ENCODE results near the gene BLMH. TPM values are rescaled to one million over a fixed set of nuclear protein-coding genes. Genes with fewer than 3 reads are reported as not detected.

The BLMH gene, protein sequence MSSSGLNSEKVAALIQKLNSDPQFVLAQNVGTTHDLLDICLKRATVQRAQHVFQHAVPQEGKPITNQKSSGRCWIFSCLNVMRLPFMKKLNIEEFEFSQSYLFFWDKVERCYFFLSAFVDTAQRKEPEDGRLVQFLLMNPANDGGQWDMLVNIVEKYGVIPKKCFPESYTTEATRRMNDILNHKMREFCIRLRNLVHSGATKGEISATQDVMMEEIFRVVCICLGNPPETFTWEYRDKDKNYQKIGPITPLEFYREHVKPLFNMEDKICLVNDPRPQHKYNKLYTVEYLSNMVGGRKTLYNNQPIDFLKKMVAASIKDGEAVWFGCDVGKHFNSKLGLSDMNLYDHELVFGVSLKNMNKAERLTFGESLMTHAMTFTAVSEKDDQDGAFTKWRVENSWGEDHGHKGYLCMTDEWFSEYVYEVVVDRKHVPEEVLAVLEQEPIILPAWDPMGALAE
- total RNA-seq (10 to 100 TPM; 37.7 to 50.9 TPM), total RNA-seq (41.1 to 63.3 reads per million in 2 donors)

DNA sequence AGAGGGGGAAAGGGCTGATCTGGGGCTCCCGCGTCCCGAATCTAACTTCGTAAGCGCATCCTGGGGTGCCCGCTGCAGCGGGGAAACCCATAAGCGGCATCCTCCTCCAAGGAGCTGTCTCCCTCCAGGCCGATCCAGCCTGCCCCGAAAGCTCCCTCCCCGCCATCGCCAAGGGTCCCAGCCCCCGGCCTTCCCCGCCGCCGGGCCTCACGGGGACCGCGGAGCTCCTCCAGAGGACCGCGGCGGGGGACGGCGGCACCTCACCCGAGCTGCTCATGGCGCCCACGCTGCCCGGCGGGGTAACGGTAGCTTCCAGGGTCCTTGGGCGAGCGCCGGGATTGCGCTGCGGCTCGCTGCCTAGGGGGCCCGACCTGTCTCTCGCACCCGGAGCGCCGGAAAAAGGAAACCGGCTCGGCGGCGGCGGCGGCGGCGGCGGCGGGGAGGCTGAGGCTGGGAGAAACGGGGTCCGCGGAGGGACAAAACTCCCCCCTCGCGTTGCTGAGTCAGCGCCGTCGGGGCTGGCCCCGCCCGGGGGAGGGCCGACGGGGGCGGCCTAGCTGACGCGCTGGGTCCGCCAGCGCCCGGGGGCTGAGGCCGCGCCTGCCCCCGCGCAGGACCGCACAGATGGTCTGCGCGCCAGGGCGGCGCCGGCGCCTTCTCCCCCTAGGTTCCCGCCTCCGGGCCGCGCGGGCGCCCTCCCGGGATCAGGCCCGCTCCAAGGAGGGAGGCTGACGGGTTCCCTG is at the start of gene BLMH:
BLMH (minus strand) TSS at position 402 of the 743 bp plus-strand sequence; CDS start at position 277, 125 bp downstream.
- DNase-seq (peak; percentile 68 to 74 (median 73)), ATAC-seq (peak; percentile 89)
- H3K9me3 ChIP-seq (ENCODE audit: control insufficient read depth, low read length, poor library complexity, severe bottlenecking): no peaks in the 10 kb centered on the region
- Mint-ChIP-seq H3K4me1 (peaks cover 14% of the 10 kb centered on the region), H3K27ac (peak within 1 kb of the TSS; percentile 93), H3K27me3 (no peaks in the 10 kb centered on the region), H3K4me3 (no peak within 1 kb of the TSS), H3K36me3 (ENCODE audit: low read depth) (peaks cover 2% of the 10 kb centered on the region)

DNA sequence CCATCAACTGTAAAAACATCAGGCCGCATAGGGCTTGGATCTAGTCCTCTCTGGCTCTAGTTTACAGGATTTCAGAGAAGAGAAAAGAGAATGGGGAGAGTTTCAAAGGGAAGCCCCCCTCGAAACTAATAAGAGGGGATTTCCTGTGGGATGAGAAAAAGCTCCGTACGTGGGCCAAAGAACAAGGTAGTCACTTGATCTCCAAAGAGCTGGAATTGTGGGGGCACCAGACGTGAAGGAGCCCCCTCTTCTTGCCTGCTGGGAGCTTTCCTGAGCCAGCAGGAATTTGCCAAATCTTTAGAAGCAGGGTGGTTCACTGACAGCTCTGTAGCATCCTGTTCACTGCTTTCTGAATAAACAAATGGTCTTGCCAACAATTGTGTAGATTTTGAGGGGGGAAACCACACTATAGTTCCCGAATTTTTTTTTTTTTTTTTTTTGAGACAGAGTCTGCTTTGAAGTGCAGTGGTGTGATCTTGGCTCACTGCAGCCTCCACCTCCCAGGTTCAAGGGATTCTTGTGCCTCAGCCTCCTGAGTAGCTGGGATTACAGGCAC is 49.1 kb upstream of the BLMH start:
- no peaks in the 10 kb centered on the region for H3K27me3 Mint-ChIP-seq
- DNase-seq (no peak), ATAC-seq (no peak)
- no peak overlapping the region for H3K4me3 Mint-ChIP-seq
- no peaks in the 10 kb centered on the region for H3K9me3 ChIP-seq (ENCODE audit: control insufficient read depth, low read length, poor library complexity, severe bottlenecking)
- no peaks in the 10 kb centered on the region for H3K36me3 Mint-ChIP-seq (ENCODE audit: low read depth)
- H3K4me1 Mint-ChIP-seq: peaks cover 11% of the 10 kb centered on the region
- no peak overlapping the region for H3K27ac Mint-ChIP-seq

DNA sequence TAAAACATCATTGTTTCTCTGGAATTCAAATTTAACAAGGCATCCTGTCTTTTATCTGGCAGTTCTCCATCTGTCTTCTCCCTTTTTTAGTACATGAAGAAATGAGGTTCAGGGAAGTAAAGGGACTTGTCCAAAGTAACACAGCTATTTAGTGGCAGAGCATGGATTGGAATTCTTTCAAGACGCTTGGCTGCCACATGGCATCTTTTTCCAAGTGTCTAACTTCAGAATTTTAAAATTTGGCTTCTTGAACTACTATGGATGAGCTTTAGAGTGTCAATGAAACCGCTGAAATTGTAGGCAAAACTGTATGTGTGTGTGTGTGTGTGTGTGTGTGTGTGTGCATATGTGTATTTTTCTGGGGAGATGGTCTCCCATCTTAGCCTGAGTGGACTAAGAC is 47.3 kb upstream of the BLMH start:
- DNase-seq (no peak), ATAC-seq (no peak)
- no peak overlapping the region for H3K4me3 Mint-ChIP-seq
- H3K27me3 Mint-ChIP-seq: no peaks in the 10 kb centered on the region
- no peaks in the 10 kb centered on the region for H3K9me3 ChIP-seq (ENCODE audit: control insufficient read depth, low read length, poor library complexity, severe bottlenecking)
- H3K4me1 Mint-ChIP-seq: peaks cover 12% of the 10 kb centered on the region
- H3K36me3 Mint-ChIP-seq (ENCODE audit: low read depth): no peaks in the 10 kb centered on the region
- H3K27ac Mint-ChIP-seq: no peak overlapping the region

DNA sequence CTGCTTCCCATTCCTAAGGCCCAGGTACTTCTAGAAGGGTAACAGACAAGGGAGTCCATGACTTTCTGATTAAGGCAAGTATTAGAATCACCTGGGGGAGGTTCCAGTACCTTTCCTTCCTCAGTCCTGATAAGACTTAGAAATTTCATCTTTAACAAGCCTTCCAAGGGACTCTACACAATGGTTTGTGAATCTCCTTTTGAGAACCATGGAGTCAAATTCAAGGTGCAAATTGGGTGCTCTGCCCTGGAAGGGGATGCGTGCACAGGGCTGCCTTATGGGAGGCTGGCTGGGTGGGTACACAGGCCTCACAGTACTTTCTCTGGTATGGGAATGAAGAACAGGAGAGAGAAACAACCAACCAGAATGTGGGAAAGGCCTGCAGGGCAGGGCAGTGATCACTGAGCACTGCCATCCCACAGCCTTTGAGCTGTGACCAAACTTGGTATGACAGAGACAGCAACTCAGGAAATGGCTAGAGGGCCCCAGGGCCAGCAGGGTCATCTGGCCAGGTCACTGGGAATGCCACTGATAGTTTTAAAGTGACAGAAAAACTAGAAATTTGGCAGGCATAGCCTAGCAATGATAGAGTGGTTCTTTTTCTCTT is 45.8 kb upstream of the BLMH start:
- no peaks in the 10 kb centered on the region for H3K9me3 ChIP-seq (ENCODE audit: control insufficient read depth, low read length, poor library complexity, severe bottlenecking)
- H3K4me3 Mint-ChIP-seq: no peak overlapping the region
- peaks cover 24% of the 10 kb centered on the region for H3K4me1 Mint-ChIP-seq
- H3K27ac Mint-ChIP-seq: no peak overlapping the region
- ATAC-seq: no peak
- no peak for DNase-seq
- no peaks in the 10 kb centered on the region for H3K27me3 Mint-ChIP-seq
- H3K36me3 Mint-ChIP-seq (ENCODE audit: low read depth): no peaks in the 10 kb centered on the region

DNA sequence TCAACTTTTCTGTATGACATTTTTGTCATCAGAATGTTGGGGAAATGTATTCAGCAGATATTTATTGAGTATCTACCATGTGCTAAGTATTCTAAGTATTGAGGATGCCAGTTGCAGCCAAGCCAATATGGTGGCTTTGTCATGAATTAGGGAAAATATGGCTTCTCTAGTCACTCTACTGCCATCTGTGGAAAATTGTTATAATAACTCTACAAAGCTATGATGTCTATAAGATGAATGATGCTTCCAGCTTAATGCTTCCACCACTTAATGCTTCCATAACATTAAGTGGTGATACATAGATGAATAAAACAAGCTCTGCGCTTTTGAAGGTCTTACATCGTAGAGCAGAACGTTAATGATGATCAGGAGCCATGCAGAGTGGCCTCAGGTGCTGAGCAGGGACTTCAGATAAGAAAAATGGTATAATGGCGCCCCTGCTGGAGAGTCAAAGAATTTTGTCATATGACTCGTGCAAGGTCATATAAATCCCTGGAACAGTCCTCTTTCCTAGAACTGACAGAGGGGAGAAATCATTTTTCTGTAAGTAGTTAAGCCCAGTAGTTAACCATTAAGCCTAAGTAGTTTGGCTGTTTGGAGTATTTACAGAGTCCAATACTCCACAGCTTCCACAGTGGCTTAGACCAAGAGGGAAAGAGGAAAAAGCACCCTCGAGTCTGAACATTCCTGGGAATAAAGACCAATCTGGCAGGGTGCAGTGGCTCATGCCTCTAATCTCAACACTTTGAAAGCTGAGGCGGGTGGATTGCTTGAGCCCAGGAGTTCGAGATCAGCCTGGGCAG is 44.8 kb upstream of the BLMH start:
- Mint-ChIP-seq H3K27ac (no peak overlapping the region), H3K4me1 (peaks cover 28% of the 10 kb centered on the region), H3K36me3 (ENCODE audit: low read depth) (no peaks in the 10 kb centered on the region), H3K4me3 (no peak overlapping the region), H3K27me3 (no peaks in the 10 kb centered on the region)
- ATAC-seq: peak; percentile 43
- H3K9me3 ChIP-seq (ENCODE audit: control insufficient read depth, low read length, poor library complexity, severe bottlenecking): no peaks in the 10 kb centered on the region
- peak; percentile 33 to 54 (median 37) for DNase-seq

DNA sequence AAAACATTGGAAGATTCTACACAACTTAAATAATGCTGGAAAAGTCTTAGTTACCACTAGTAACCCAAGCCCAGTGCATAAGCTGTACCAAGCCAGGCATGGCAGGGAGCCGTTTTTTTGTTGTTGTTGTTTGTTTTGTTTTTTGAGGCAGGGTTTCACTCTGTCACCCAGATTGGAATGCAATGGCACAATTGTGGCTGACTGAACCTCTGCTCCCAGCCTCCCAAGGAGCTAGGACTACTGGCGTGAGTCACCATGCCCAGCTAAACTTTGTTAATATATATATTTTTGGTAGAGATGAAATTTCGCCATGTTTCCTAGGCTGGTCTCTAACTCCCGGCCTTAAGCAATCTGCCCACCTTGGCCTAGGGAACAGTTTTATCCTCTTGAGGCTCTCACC is 42.7 kb upstream of the BLMH start:
- Mint-ChIP-seq H3K36me3 (ENCODE audit: low read depth) (no peaks in the 10 kb centered on the region), H3K27ac (peak overlapping the region; percentile 98), H3K4me3 (no peak overlapping the region), H3K4me1 (peaks cover 34% of the 10 kb centered on the region), H3K27me3 (no peaks in the 10 kb centered on the region)
- H3K9me3 ChIP-seq (ENCODE audit: control insufficient read depth, low read length, poor library complexity, severe bottlenecking): no peaks in the 10 kb centered on the region
- ATAC-seq (no peak), DNase-seq (no peak)

DNA sequence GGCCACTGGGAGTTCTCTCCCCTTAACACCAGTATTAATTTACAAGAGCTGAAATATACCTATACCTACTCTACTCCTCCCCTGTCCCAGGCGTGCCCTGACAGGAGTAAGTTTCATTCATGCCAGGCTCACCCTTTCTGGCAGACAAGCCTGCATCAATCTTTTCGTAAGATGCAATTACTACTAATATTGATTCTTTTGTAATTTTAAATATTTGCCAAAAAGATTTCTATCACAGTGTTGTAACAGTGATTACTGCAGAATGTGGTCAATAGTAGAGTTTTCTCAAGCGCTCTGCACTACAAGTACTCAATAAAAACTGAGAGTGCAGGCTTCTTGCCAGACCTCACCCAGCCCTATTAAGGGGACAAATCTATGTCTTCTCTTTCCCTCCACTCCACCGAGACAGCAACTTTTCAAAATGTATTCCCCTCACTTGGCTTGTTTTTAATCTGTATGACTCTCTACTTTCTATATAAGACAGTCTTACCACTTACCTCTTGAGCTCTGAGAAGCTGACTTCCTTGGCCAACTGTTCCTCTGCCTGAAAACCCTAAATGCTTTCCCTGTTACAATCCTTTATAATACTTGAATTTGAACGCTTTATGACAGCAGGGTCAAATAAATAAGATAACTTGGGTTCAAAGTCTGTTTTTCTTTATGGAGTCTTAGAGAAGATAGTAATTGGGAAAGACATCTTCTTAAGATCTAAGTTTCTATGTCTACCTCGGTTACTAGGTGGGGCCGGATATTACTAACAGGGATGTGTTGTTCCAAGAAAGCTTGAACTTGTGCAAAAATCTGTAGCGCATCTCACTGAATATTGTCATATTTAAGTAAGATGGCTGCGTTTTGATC is 42.0 kb upstream of the BLMH start, which contains the start of gene TMIGD1:
TMIGD1 (minus strand) TSS at position 555 of the 858 bp plus-strand sequence. CDS start 1,924 bp downstream, outside the sequence.
- ATAC-seq (no peak), DNase-seq (no peak)
- Mint-ChIP-seq H3K4me1 (peaks cover 39% of the 10 kb centered on the region), H3K27ac (peak within 1 kb of the TSS; percentile 98), H3K36me3 (ENCODE audit: low read depth) (no peaks in the 10 kb centered on the region), H3K4me3 (no peak within 1 kb of the TSS), H3K27me3 (no peaks in the 10 kb centered on the region)
- no peaks in the 10 kb centered on the region for H3K9me3 ChIP-seq (ENCODE audit: control insufficient read depth, low read length, poor library complexity, severe bottlenecking)

DNA sequence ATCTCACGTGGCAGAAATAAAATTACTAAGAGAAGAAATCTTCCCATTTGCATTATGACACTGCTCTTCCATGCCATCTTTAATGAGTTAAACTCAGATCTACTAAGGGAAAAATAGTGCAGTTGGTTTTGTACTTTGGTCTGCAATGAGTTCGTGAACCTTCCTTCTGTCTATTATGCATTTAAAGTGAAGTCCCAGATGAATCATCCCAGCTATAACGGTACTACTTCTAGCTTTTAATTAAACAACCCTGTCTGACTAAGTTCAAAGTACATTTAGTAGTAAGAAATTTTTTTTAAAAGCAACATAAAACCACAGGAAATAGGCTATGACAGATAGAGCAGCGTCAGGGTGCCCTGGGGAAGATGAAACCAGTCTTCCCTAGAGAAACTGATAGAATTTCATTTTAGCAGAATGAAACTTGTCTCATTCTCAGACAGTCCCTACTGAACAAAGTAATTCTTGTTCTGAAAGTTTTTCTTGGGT is 40.4 kb upstream of the BLMH start:
- H3K4me3 Mint-ChIP-seq: peak overlapping the region; percentile 78
- peak in 2 of 3 donors; percentile 29 to 30 for DNase-seq

DNA sequence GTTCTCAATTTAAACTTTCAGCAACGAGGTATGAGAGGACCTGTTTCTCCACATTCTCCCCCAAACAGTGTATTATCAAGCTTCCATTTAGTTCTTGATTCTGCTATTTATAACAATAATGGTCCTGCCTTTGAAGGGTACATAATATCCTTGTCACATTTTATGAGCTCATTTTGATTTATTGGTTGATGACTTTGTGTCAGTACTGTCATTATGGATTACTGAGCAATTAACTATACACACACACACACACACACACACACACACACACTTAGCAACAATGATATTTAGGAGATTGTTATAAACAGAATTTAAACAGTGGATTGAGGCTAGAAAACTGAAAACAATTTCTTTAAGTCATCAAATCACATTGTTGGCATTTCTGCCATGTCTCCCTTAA is 35.1 kb upstream of the BLMH start:
- H3K9me3 ChIP-seq (ENCODE audit: control insufficient read depth, low read length, poor library complexity, severe bottlenecking): no peaks in the 10 kb centered on the region
- H3K27me3 Mint-ChIP-seq: no peaks in the 10 kb centered on the region
- DNase-seq (no peak), ATAC-seq (no peak)
- H3K4me3 Mint-ChIP-seq: no peak overlapping the region
- no peak overlapping the region for H3K27ac Mint-ChIP-seq
- peaks cover 45% of the 10 kb centered on the region for H3K4me1 Mint-ChIP-seq
- H3K36me3 Mint-ChIP-seq (ENCODE audit: low read depth): no peaks in the 10 kb centered on the region

More for the DNA sequence above, 40.4 kb upstream of the BLMH start:
- H3K36me3 Mint-ChIP-seq (ENCODE audit: low read depth): no peaks in the 10 kb centered on the region
- no peaks in the 10 kb centered on the region for H3K9me3 ChIP-seq (ENCODE audit: control insufficient read depth, low read length, poor library complexity, severe bottlenecking)
- ATAC-seq: peak; percentile 93
- no peaks in the 10 kb centered on the region for H3K27me3 Mint-ChIP-seq
- H3K4me1 Mint-ChIP-seq: peaks cover 41% of the 10 kb centered on the region
- H3K27ac Mint-ChIP-seq: peak overlapping the region; percentile 98

DNA sequence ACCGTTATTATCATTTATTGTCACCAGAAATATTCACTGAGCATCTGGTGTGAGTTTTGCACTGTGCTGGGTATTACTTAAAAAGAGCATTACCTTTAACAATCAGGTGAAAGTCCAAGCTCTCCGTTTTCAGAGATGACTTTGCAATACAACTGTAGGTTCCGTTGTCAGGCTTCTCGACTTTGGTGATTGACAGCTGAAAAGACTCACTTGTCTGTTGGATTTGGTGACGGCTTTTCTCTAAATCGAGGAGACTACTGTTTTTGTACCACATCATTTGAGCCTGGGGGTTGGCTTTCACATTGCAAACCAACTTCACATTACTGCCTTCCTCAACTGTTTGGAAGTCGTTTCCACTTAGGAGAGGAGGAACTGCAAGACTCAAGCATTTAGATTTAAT is 33.0 kb upstream of the BLMH start:
- H3K27ac Mint-ChIP-seq: peak overlapping the region; percentile 90
- H3K4me3 Mint-ChIP-seq: no peak overlapping the region
- no peaks in the 10 kb centered on the region for H3K9me3 ChIP-seq (ENCODE audit: control insufficient read depth, low read length, poor library complexity, severe bottlenecking)
- no peak for DNase-seq
- peaks cover 36% of the 10 kb centered on the region for H3K4me1 Mint-ChIP-seq
- no peak for ATAC-seq
- H3K27me3 Mint-ChIP-seq: no peaks in the 10 kb centered on the region
- no peaks in the 10 kb centered on the region for H3K36me3 Mint-ChIP-seq (ENCODE audit: low read depth)

DNA sequence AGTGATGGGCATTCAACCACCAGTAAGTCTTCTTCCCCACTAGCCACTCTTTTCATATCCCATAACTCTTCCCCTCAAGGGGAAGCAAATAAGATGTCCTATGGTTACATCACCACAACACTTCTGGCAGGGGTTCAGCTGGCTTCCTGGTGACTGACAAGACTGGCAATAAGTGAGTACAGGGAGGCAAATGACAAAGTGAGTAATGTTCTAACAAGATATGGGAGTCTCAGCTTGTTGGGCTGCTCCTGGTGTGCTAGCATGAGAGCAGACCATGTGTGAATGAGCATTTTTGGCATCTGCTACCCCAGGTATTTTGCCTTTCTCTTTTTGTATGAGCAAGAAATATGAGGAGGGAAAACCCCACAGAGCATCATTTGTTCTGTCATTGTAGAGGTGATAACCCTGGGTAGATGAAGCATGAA is 32.2 kb upstream of the BLMH start:
- Mint-ChIP-seq H3K36me3 (ENCODE audit: low read depth) (peaks cover 3% of the 10 kb centered on the region), H3K4me1 (peaks cover 32% of the 10 kb centered on the region), H3K27ac (peak overlapping the region; percentile 90), H3K27me3 (no peaks in the 10 kb centered on the region), H3K4me3 (peak overlapping the region; percentile 82)
- no peaks in the 10 kb centered on the region for H3K9me3 ChIP-seq (ENCODE audit: control insufficient read depth, low read length, poor library complexity, severe bottlenecking)
- peak; percentile 67 for ATAC-seq
- DNase-seq: no peak

All from T-helper 17 cell (primary cell).